Lung (tissue), 12 donors: ENCODE measurements around the gene CRIP3. TPM values are rescaled to one million over a fixed set of nuclear protein-coding genes. Genes with fewer than 3 reads are reported as not detected.

ENCODE experiments used
- ATAC-seq: fragments of 200-7000 bp; cut with Tn5 transposase; one replicate; pipeline ENCODE4 v1.9.1; 2020; ENCODE audit warnings: moderate number of reproducible peaks; ENCODE audit not compliant: insufficient read depth, low FRiP score
- DNase-seq, 3 donors: peaks; one replicate each; pipeline ENCODE4 v3.0.0-alpha.2; 2013 to 2017
- H3K27ac ChIP-seq, 2 donors: one replicate each; pipeline ENCODE4 v1.5.1; 2013; ENCODE audit warnings: mild to moderate bottlenecking in 2 of 2, moderate library complexity in 2 of 2, control low read depth in 1 of 2, inconsistent platforms in 1 of 2, low read depth in 1 of 2, low read length in 1 of 2
- H3K27me3 ChIP-seq, 3 donors: one replicate each; pipeline ENCODE4 v1.5.1; 2013; ENCODE audit warnings: low read length in 2 of 3; ENCODE audit not compliant: control insufficient read depth in 3 of 3, insufficient read depth in 3 of 3
- H3K36me3 ChIP-seq, 4 donors: one replicate each; pipeline ENCODE4 v1.5.1; 2013; ENCODE audit warnings: low read length in 4 of 4, mild to moderate bottlenecking in 1 of 4, moderate library complexity in 1 of 4; ENCODE audit not compliant: control insufficient read depth in 4 of 4, insufficient read depth in 4 of 4
- H3K4me1 ChIP-seq, 5 donors: one replicate each; pipeline ENCODE4 v1.5.1; 2013; ENCODE audit warnings: low read length in 5 of 5, mild to moderate bottlenecking in 2 of 5, moderate library complexity in 1 of 5; ENCODE audit not compliant: control insufficient read depth in 5 of 5, insufficient read depth in 5 of 5
- H3K4me3 ChIP-seq: one replicate; pipeline ENCODE4 v1.5.1; 2013; ENCODE audit warnings: mild to moderate bottlenecking, control low read depth, moderate library complexity
- H3K9ac ChIP-seq, 2 donors: one replicate each; pipeline ENCODE4 v1.5.1; 2013; ENCODE audit warnings: low read length in 2 of 2, control low read depth in 1 of 2; ENCODE audit not compliant: insufficient read depth in 1 of 2
- H3K9me3 ChIP-seq, 4 donors: one replicate each; pipeline ENCODE4 v1.5.1; 2013; ENCODE audit warnings: low read length in 3 of 4, mild to moderate bottlenecking in 1 of 4, moderate library complexity in 1 of 4; ENCODE audit not compliant: control insufficient read depth in 4 of 4, insufficient read depth in 3 of 4
- CTCF ChIP-seq: IDR thresholded peaks from 2 replicates; pipeline ENCODE4 v1.5.1; 2012; ENCODE audit warnings: mild to moderate bottlenecking; ENCODE audit errors: control extremely low read depth, extremely low read depth
- WGBS, 2 donors: extraction: QIAGEN DNeasy Blood & Tissue Kit; methylation state at CpG; one replicate each; pipeline ENCODE4 v1.1.7; 2013; 5-methylcytosine and 5-hydroxymethylcytosine counted together
- polyA plus RNA-seq, 2 donors: library from polyadenylated mRNA; stranded (reverse); fragments of 200-250 nt; gene quantifications; one replicate each; pipeline ENCODE4 v1.2.1, GENCODE V29; 2013
- total RNA-seq, 2 donors: library from RNA; depleted of rRNA in 1 of 2; stranded (reverse); fragments of >200 nt in 1 of 2; gene quantifications; one replicate each; pipeline ENCODE4 v1.2.1, GENCODE V29; 2014 to 2021
- donor health status: control.
- donor health status: control.
- donor health status: Bipolar disorder and iron deficiency.
- donor health status: healthy.
- donor health status: DM: yes; HTN: yes; CAD: no.

The CRIP3 gene
- total and polyA plus RNA-seq, 4 donors, result 0.39 to 1.3 (median 0.76) TPM

- 26 to 58% methylated on average over 4 of the region's 4 CpGs for WGBS, 2 donors
- Histone ChIP-seq H3K36me3 (peaks cover 0 to 6% (median 5%) of the 10 kb centered on the region in 4 donors), H3K9ac (no peak overlapping the region), H3K27ac (no peak overlapping the region), H3K27me3 (no peaks in the 10 kb centered on the region), H3K4me1 (peaks cover 0 to 7% (median 0%) of the 10 kb centered on the region in 5 donors), H3K9me3 (no peaks in the 10 kb centered on the region), H3K4me3 (no peak overlapping the region)
- ATAC-seq (no peak), DNase-seq (no peak)
- no peak for TF ChIP-seq CTCF
These were observed 23.3 kb upstream of the CRIP3 start for GRCh38 chr6:43331891-43332290.

- peaks cover 0 to 6% (median 5%) of the 10 kb centered on the region in 4 donors for H3K36me3 ChIP-seq
- TF ChIP-seq CTCF, result no peak
- no peak for DNase-seq
- WGBS, 2 donors, result 34 to 65% methylated on average over 1 of the region's 1 CpG
- ATAC-seq, result no peak
- H3K4me3 ChIP-seq, result no peak overlapping the region
- H3K27me3 ChIP-seq, result no peaks in the 10 kb centered on the region
- H3K4me1 ChIP-seq, result peaks cover 0 to 7% (median 0%) of the 10 kb centered on the region in 5 donors
- no peak overlapping the region for H3K9ac ChIP-seq
- no peak overlapping the region for H3K27ac ChIP-seq
- no peaks in the 10 kb centered on the region for H3K9me3 ChIP-seq
These were observed 22.8 kb upstream of the CRIP3 start for GRCh38 chr6:43331470-43331869.

- DNase-seq (no peak), ATAC-seq (no peak)
- H3K9ac ChIP-seq, result no peak overlapping the region
- no peaks in the 10 kb centered on the region for H3K27me3 ChIP-seq
- H3K4me3 ChIP-seq, result no peak overlapping the region
- no peak for TF ChIP-seq CTCF
- H3K4me1 ChIP-seq, result peaks cover 0 to 3% (median 0%) of the 10 kb centered on the region in 5 donors
- H3K27ac ChIP-seq, result peak overlapping the region in 1 of 2 donors; percentile 85
- peaks cover 2 to 8% (median 3%) of the 10 kb centered on the region in 4 donors for H3K36me3 ChIP-seq
- WGBS, 2 donors, result 40 to 64% methylated on average over 1 of the region's 1 CpG
- no peaks in the 10 kb centered on the region for H3K9me3 ChIP-seq
These were observed 19.9 kb upstream of the CRIP3 start for GRCh38 chr6:43328528-43328927.

GRCh38 chr6:43325876-43326275 is 17.2 kb upstream of the CRIP3 start:
- H3K9ac ChIP-seq, result no peak overlapping the region
- peaks cover 0 to 3% (median 0%) of the 10 kb centered on the region in 5 donors for H3K4me1 ChIP-seq
- H3K4me3 ChIP-seq, result no peak overlapping the region
- H3K27me3 ChIP-seq, result no peaks in the 10 kb centered on the region
- no peak for ATAC-seq
- no peak for TF ChIP-seq CTCF
- H3K9me3 ChIP-seq, result no peaks in the 10 kb centered on the region
- no peak overlapping the region for H3K27ac ChIP-seq
- peaks cover 0 to 8% (median 1%) of the 10 kb centered on the region in 4 donors for H3K36me3 ChIP-seq
- DNase-seq, result no peak
- 48 to 50% methylated on average over 1 of the region's 1 CpG for WGBS, 2 donors
